A673 (cell line): Measurements from ENCODE around the gene THAP3. TPM values are rescaled to one million over a fixed set of nuclear protein-coding genes. Genes with fewer than 3 reads are reported as not detected.

Experiments used
- BruUV-seq: library from RNA; stranded (reverse); fragments of 400-500 nt; replicated peaks from 2 replicates; lab custom pipeline; 2021; lab: Mats Ljungman, UMichigan
- CTCF ChIA-PET: fragments of 300-600 bp; sonication (Branson Sonifier 250); formaldehyde crosslinking; loops from one replicate; lab custom pipeline; 2022; ENCODE audit warnings: antibody characterized with exemption; lab: Charles Lee
- POLR2A ChIA-PET: fragments of 300-600 bp; sonication (Branson Sonifier 250); formaldehyde crosslinking; loops from one replicate; lab custom pipeline; 2022; ENCODE audit warnings: antibody characterized with exemption; ENCODE audit not compliant: low non-redundant PET; lab: Charles Lee
- DNase-seq: peaks from one replicate; pipeline ENCODE4 v3.0.0-alpha.2; 2015; ENCODE audit warnings: low spot score
- H3K27ac ChIP-seq: fragments of 200-600 bp; sonication (generic); 2 replicates; pipeline ENCODE4 v1.5.1; 2016; ENCODE audit warnings: mixed run types, low read depth, mild to moderate bottlenecking, mixed read lengths, antibody characterized with exemption, low read length; ENCODE audit not compliant: poor library complexity, severe bottlenecking
- H3K27me3 ChIP-seq: fragments of 200-600 bp; sonication (generic); replicated peaks from 2 replicates; pipeline ENCODE4 v1.6.1; 2017; ENCODE audit warnings: mixed run types, low read depth, mild to moderate bottlenecking, mixed read lengths, antibody characterized with exemption, low read length; ENCODE audit not compliant: insufficient read depth, poor library complexity
- H3K36me3 ChIP-seq: fragments of 200-600 bp; sonication (generic); 2 replicates; pipeline ENCODE4 v1.6.1; 2016; ENCODE audit warnings: mixed run types, mild to moderate bottlenecking, mixed read lengths, antibody characterized with exemption, low read length; ENCODE audit not compliant: insufficient read depth, poor library complexity, severe bottlenecking
- H3K4me1 ChIP-seq: fragments of 200-600 bp; sonication (generic); 2 replicates; pipeline ENCODE4 v1.6.1; 2017; ENCODE audit warnings: mixed run types, mild to moderate bottlenecking, mixed read lengths, antibody characterized with exemption, low read length; ENCODE audit not compliant: insufficient read depth, poor library complexity, severe bottlenecking
- H3K4me3 ChIP-seq: fragments of 200-600 bp; sonication (generic); 2 replicates; pipeline ENCODE4 v1.5.1; 2016; ENCODE audit warnings: low read depth, mixed run types, mild to moderate bottlenecking, mixed read lengths, low read length; ENCODE audit not compliant: poor library complexity, severe bottlenecking
- H3K9me3 ChIP-seq: fragments of 200-600 bp; sonication (generic); 2 replicates; pipeline ENCODE4 v1.6.1; 2016; ENCODE audit warnings: mixed run types, low read depth, mild to moderate bottlenecking, mixed read lengths, antibody characterized with exemption, low read length; ENCODE audit not compliant: poor library complexity, severe bottlenecking
- EZH2 ChIP-seq: fragments of 200-600 bp; sonication (generic); IDR thresholded peaks from 2 replicates; pipeline ENCODE4 v1.6.1; 2017; ENCODE audit warnings: borderline replicate concordance, low read depth, mild to moderate bottlenecking, mixed read lengths, antibody characterized with exemption, low read length; ENCODE audit not compliant: poor library complexity, severe bottlenecking
- intact Hi-C: fragments of 100-400 bp; cut with micrococcal nuclease; formaldehyde crosslinking; loops from one replicate; pipeline ENCODE4 v1.10.0; 2022; ENCODE audit not compliant: unreplicated experiment
- total RNA-seq: library from RNA; stranded (reverse); gene quantifications from 2 replicates; pipeline ENCODE4 v1.2.3, GENCODE V29; 2021
- TF ChIP-seq, protein P1 (sequence below): fragments of 300-800, 200-600 bp; sonication (generic); conservative IDR thresholded peaks from 2 replicates; pipeline ENCODE4 v1.5.1; 2017; ENCODE audit warnings: low read depth, mild to moderate bottlenecking, antibody characterized with exemption, low read length, moderate library complexity, mixed read lengths

Gene THAP3
- total RNA-seq, 1 experiment from 2014 or later, result 23.6 TPM

DNA sequence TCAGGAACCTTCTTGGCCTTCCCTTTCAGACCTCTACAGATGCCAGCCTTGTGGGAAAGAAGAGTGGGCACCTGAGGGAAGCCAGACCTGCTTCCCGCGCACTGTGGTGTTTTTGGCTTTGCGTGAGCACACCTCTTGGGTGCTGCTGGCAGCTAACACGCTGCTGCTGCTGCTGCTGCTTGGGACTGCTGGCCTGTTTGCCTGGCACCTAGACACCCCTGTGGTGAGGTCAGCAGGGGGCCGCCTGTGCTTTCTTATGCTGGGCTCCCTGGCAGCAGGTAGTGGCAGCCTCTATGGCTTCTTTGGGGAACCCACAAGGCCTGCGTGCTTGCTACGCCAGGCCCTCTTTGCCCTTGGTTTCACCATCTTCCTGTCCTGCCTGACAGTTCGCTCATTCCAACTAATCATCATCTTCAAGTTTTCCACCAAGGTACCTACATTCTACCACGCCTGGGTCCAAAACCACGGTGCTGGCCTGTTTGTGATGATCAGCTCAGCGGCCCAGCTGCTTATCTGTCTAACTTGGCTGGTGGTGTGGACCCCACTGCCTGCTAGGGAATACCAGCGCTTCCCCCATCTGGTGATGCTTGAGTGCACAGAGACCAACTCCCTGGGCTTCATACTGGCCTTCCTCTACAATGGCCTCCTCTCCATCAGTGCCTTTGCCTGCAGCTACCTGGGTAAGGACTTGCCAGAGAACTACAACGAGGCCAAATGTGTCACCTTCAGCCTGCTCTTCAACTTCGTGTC is 45.9 kb upstream of the THAP3 start:
- DNase-seq, result no peak

DNA sequence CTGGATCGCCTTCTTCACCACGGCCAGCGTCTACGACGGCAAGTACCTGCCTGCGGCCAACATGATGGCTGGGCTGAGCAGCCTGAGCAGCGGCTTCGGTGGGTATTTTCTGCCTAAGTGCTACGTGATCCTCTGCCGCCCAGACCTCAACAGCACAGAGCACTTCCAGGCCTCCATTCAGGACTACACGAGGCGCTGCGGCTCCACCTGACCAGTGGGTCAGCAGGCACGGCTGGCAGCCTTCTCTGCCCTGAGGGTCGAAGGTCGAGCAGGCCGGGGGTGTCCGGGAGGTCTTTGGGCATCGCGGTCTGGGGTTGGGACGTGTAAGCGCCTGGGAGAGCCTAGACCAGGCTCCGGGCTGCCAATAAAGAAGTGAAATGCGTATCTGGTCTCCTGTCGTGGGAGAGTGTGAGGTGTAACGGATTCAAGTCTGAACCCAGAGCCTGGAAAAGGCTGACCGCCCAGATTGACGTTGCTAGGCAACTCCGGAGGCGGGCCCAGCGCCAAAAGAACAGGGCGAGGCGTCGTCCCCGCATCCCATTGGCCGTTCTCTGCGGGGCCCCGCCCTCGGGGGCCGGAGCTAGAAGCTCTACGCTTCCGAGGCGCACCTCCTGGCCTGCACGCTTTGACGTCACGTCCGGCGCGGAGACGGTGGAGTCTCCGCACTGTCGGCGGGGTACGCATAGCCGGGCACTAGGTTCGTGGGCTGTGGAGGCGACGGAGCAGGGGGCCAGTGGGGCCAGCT is 45.1 kb upstream of the THAP3 start, which contains the start of gene ZBTB48:
TSS of gene ZBTB48 (plus strand) at position 621 of the 745 bp plus-strand sequence. CDS start 616 bp downstream, outside the sequence.
- peak within 1 kb of the TSS; percentile 89 for H3K4me3 ChIP-seq
- peaks cover 3% of the 10 kb centered on the region for H3K36me3 ChIP-seq
- CTCF ChIA-PET, result interaction anchor here (0.5 to 1.0 kb wide), 2 partner anchors 25 to 186 kb away, joined by 5 to 7 read pairs; partner anchors contain the start of genes ACOT7, NOL9 and TAS1R1
- H3K27me3 ChIP-seq, result no peaks in the 10 kb centered on the region
- intact Hi-C loops, result no loop called here
- no TSS peak for BruUV-seq
- H3K9me3 ChIP-seq, result no peaks in the 10 kb centered on the region
- H3K27ac ChIP-seq, result peak within 1 kb of the TSS; percentile 85
- POLR2A ChIA-PET, result no interaction called here
- H3K4me1 ChIP-seq, result peaks cover 14% of the 10 kb centered on the region
- DNase-seq, result peak; percentile 99
- TF ChIP-seq, protein P1, sequence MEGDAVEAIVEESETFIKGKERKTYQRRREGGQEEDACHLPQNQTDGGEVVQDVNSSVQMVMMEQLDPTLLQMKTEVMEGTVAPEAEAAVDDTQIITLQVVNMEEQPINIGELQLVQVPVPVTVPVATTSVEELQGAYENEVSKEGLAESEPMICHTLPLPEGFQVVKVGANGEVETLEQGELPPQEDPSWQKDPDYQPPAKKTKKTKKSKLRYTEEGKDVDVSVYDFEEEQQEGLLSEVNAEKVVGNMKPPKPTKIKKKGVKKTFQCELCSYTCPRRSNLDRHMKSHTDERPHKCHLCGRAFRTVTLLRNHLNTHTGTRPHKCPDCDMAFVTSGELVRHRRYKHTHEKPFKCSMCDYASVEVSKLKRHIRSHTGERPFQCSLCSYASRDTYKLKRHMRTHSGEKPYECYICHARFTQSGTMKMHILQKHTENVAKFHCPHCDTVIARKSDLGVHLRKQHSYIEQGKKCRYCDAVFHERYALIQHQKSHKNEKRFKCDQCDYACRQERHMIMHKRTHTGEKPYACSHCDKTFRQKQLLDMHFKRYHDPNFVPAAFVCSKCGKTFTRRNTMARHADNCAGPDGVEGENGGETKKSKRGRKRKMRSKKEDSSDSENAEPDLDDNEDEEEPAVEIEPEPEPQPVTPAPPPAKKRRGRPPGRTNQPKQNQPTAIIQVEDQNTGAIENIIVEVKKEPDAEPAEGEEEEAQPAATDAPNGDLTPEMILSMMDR, result no peak
- TF ChIP-seq EZH2, result no peak

More for the DNA sequence above, 45.9 kb upstream of the THAP3 start:
- H3K4me1 ChIP-seq, result peaks cover 14% of the 10 kb centered on the region
- no peaks in the 10 kb centered on the region for H3K27me3 ChIP-seq
- peak overlapping the region; percentile 89 for H3K4me3 ChIP-seq
- CTCF ChIA-PET, result no interaction called here
- peak overlapping the region; percentile 85 for H3K27ac ChIP-seq
- peaks cover 3% of the 10 kb centered on the region for H3K36me3 ChIP-seq
- intact Hi-C loops, result no loop called here
- POLR2A ChIA-PET, result interaction anchor here (0.6 kb wide), 1 partner anchor 343 kb away, joined by 23 read pairs; the partner anchor contains the start of gene ICMT
- H3K9me3 ChIP-seq, result no peaks in the 10 kb centered on the region
- no TSS peak for BruUV-seq
- TF ChIP-seq, protein P1, result no peak
- TF ChIP-seq EZH2, result no peak

DNA sequence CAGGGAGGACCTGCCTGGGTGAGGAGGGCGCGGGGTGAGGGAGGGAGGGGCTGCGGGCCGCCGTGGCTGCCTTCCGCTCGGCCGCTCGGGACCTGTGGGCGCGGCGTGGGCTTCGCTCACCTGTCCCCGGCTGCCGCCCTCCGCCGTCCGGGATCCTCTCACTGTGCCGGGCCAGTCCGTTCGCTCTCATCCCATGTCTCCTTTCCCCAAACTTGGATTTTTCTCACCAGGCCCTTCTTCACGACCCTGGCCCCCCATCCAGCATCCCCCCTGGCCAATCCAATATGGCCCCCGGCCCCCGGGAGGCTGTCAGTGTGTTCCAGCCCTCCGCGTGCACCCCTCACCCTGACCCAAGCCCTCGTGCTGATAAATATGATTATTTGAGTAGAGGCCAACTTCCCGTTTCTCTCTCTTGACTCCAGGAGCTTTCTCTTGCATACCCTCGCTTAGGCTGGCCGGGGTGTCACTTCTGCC is 44.5 kb upstream of the THAP3 start:
- H3K9me3 ChIP-seq, result no peaks in the 10 kb centered on the region
- ChIA-PET CTCF (interaction anchor here (0.5 to 1.0 kb wide), 2 partner anchors 26 to 187 kb away, joined by 5 to 7 read pairs; partner anchors contain the start of genes ACOT7, NOL9 and TAS1R1), POLR2A (no interaction called here)
- H3K27me3 ChIP-seq, result no peaks in the 10 kb centered on the region
- H3K4me1 ChIP-seq, result peaks cover 14% of the 10 kb centered on the region
- no peak for TF ChIP-seq EZH2
- TF ChIP-seq, protein P1, result no peak
- peaks cover 3% of the 10 kb centered on the region for H3K36me3 ChIP-seq
- intact Hi-C loops, result no loop called here
- peak overlapping the region; percentile 89 for H3K4me3 ChIP-seq
- BruUV-seq, result no TSS peak
- peak overlapping the region; percentile 85 for H3K27ac ChIP-seq
- DNase-seq, result no peak
